GM23338 (cell line): ENCODE measurements around the gene RHOH. TPM values are rescaled to one million over a fixed set of nuclear protein-coding genes. Genes with fewer than 3 reads are reported as not detected.

Experiments
- ATAC-seq: fragments of 200-7000 bp; cut with Tn5 transposase; 3 replicates; pipeline ENCODE4 v1.9.1; 2020
- DNase-seq: peaks from one replicate; pipeline ENCODE4 v3.0.0-alpha.2; 2015; ENCODE audit warnings: low spot score
- H2AFZ ChIP-seq: fragments of 200-600 bp; sonication (generic); 2 replicates; pipeline ENCODE4 v1.8.0; 2016; ENCODE audit warnings: antibody characterized with exemption, mild to moderate bottlenecking, moderate library complexity
- H3F3A ChIP-seq: fragments of 200-600 bp; sonication (generic); replicated peaks from 2 replicates; pipeline ENCODE4 v1.8.0; 2017; ENCODE audit warnings: antibody characterized with exemption, mixed run types, low read depth
- H3K27ac ChIP-seq: fragments of 200-600 bp; sonication (generic); 2 replicates; pipeline ENCODE4 v1.6.1; 2016; ENCODE audit warnings: low read depth
- H3K27me3 ChIP-seq: fragments of 200-600 bp; sonication (generic); 2 replicates; pipeline ENCODE4 v1.8.0; 2016; ENCODE audit warnings: mild to moderate bottlenecking, mixed run types, moderate library complexity; ENCODE audit not compliant: insufficient read depth
- H3K36me3 ChIP-seq: fragments of 200-600 bp; sonication (generic); 2 replicates; pipeline ENCODE4 v1.8.0; 2016; ENCODE audit warnings: mild to moderate bottlenecking; ENCODE audit not compliant: insufficient read depth
- H3K4me1 ChIP-seq: fragments of 200-600 bp; sonication (generic); 2 replicates; pipeline ENCODE4 v1.8.0; 2016; ENCODE audit warnings: mild to moderate bottlenecking, moderate library complexity; ENCODE audit not compliant: insufficient read depth
- H3K4me2 ChIP-seq: fragments of 200-600 bp; sonication (generic); 2 replicates; pipeline ENCODE4 v1.7.1; 2017; ENCODE audit warnings: mixed run types
- H3K4me3 ChIP-seq: fragments of 200-600 bp; sonication (generic); 2 replicates; pipeline ENCODE4 v1.6.1; 2016; ENCODE audit warnings: mixed run types
- H3K79me2 ChIP-seq: fragments of 200-600 bp; sonication (generic); replicated peaks from 2 replicates; pipeline ENCODE4 v1.8.0; 2017; ENCODE audit warnings: mild to moderate bottlenecking; ENCODE audit not compliant: insufficient read depth
- H3K9me2 ChIP-seq: fragments of 200-600 bp; sonication (generic); 2 replicates; pipeline ENCODE4 v1.8.0; 2017; ENCODE audit not compliant: insufficient read depth
- H4K20me1 ChIP-seq: fragments of 200-600 bp; sonication (generic); replicated peaks from 2 replicates; pipeline ENCODE4 v1.8.0; 2017; ENCODE audit warnings: mild to moderate bottlenecking; ENCODE audit not compliant: insufficient read depth
- H3K27ac Mint-ChIP-seq: 2 replicates; pipeline ENCODE4 v1.8.0; 2020; ENCODE audit warnings: inconsistent platforms, mild to moderate bottlenecking, moderate library complexity, mixed read lengths
- H3K27me3 Mint-ChIP-seq: 3 replicates; pipeline ENCODE4 v1.8.0; 2022; ENCODE audit warnings: low read depth, mild to moderate bottlenecking, moderate library complexity, mixed read lengths, inconsistent platforms; ENCODE audit not compliant: insufficient read depth, poor library complexity
- H3K36me3 Mint-ChIP-seq: 3 replicates; pipeline ENCODE4 v1.8.0; 2021; ENCODE audit warnings: low read depth, mild to moderate bottlenecking, inconsistent platforms, moderate library complexity, mixed read lengths
- H3K4me1 Mint-ChIP-seq: 3 replicates; pipeline ENCODE4 v1.8.0; 2020; ENCODE audit warnings: mild to moderate bottlenecking, inconsistent platforms, mixed read lengths
- H3K4me3 Mint-ChIP-seq: 3 replicates; pipeline ENCODE4 v1.8.0; 2021; ENCODE audit warnings: moderate library complexity, mild to moderate bottlenecking, inconsistent platforms, mixed read lengths
- H3K9me3 Mint-ChIP-seq: 3 replicates; pipeline ENCODE4 v1.8.0; 2020; ENCODE audit warnings: moderate library complexity, mild to moderate bottlenecking, inconsistent platforms, mixed read lengths
- CREB1 ChIP-seq: fragments of 250-450 bp; sonication (Bioruptor Pico); IDR thresholded peaks from 2 replicates; pipeline ENCODE4 v1.5.0; 2020; ENCODE audit warnings: low read depth, mild to moderate bottlenecking, moderate library complexity
- EZH2 ChIP-seq: fragments of 200-600 bp; sonication (generic); IDR thresholded peaks from one replicate; pipeline ENCODE4 v1.8.0; 2017; ENCODE audit warnings: antibody characterized with exemption, mild to moderate bottlenecking, low read depth; ENCODE audit not compliant: unreplicated experiment
- EZH2phosphoT487 ChIP-seq: fragments of 200-600 bp; sonication (generic); IDR thresholded peaks from one replicate; pipeline ENCODE4 v1.8.1; 2018; ENCODE audit warnings: antibody characterized with exemption; ENCODE audit not compliant: unreplicated experiment
- JUNB ChIP-seq: IDR thresholded peaks from one replicate; pipeline ENCODE4 v1.6.1; 2016; ENCODE audit warnings: antibody characterized with exemption; ENCODE audit not compliant: unreplicated experiment
- NANOG ChIP-seq: IDR thresholded peaks from 2 replicates; pipeline ENCODE4 v1.6.1; 2016; ENCODE audit warnings: antibody characterized with exemption, borderline replicate concordance
- POLR2AphosphoS5 ChIP-seq: IDR thresholded peaks from 2 replicates; pipeline ENCODE4 v1.6.1; 2016; ENCODE audit warnings: antibody characterized with exemption, low read depth
- STAT1 ChIP-seq: IDR thresholded peaks from one replicate; pipeline ENCODE4 v1.6.1; 2016; ENCODE audit warnings: antibody characterized with exemption; ENCODE audit not compliant: unreplicated experiment
- ZNF114 ChIP-seq: fragments of 250-450 bp; sonication (Bioruptor Pico); IDR thresholded peaks from 2 replicates; pipeline ENCODE4 v1.5.0; 2020; ENCODE audit warnings: mild to moderate bottlenecking, moderate library complexity
- ZNF331 ChIP-seq: fragments of 250-450 bp; sonication (Bioruptor Pico); IDR thresholded peaks from 2 replicates; pipeline ENCODE4 v1.5.0; 2020; ENCODE audit warnings: low read depth, mild to moderate bottlenecking, moderate library complexity
- polyA plus RNA-seq: library from polyadenylated mRNA; unstranded; fragments of >200 nt; fragmentation: Nextera tagmentation; extraction: Ambion mirVana; gene quantifications from 2 replicates; pipeline ENCODE4 v1.2.1, GENCODE V29; 2016
- total RNA-seq: library from RNA; depleted of rRNA; stranded (reverse); fragments of >200 nt; shearing (Covaris generic); gene quantifications from 2 replicates; pipeline ENCODE4 v1.2.3, GENCODE V29; 2014
- TF ChIP-seq, protein P1 (sequence below), 2 experiments: fragments of 200-600 bp in 1 of 2; sonication (generic) in 1 of 2; conservative IDR thresholded peaks; 2 replicates each; pipeline versions ENCODE4 v1.5.1 to v1.6.1; 2016 to 2017; ENCODE audit warnings: antibody characterized with exemption in 2 of 2, low read depth in 2 of 2, mild to moderate bottlenecking in 2 of 2, moderate library complexity in 1 of 2
- TF ChIP-seq, protein P2 (sequence below): IDR thresholded peaks from 2 replicates; pipeline ENCODE4 v1.6.1; 2016; ENCODE audit warnings: antibody characterized with exemption
- TF ChIP-seq, protein P3 (sequence below): fragments of 250-450 bp; sonication (Bioruptor Pico); IDR thresholded peaks from 2 replicates; pipeline ENCODE4 v1.5.0; 2020; ENCODE audit warnings: mild to moderate bottlenecking, moderate library complexity
- TF ChIP-seq, protein P4 (sequence below): IDR thresholded peaks from one replicate; pipeline ENCODE4 v1.6.1; 2018; ENCODE audit warnings: antibody characterized with exemption; ENCODE audit not compliant: unreplicated experiment

Gene RHOH
- total and polyA plus RNA-seq, 2 experiments from 2014 or later = 2.2 to 3.7 TPM

GRCh38 chr4:40195182-40196177 is 1.4 kb upstream of the RHOH start:
- Mint-ChIP-seq H3K36me3 (no peaks in the 10 kb centered on the region), H3K27ac (peak overlapping the region; percentile 96), H3K9me3 (no peaks in the 10 kb centered on the region), H3K4me1 (peaks cover 84% of the 10 kb centered on the region), H3K27me3 (peaks cover 1% of the 10 kb centered on the region), H3K4me3 (no peak overlapping the region; the same call in 2 of the 3 replicates)
- Histone ChIP-seq H3K79me2 (no peaks in the 10 kb centered on the region), H3K27me3 (no peaks in the 10 kb centered on the region), H3K9me2 (no peaks in the 10 kb centered on the region), H3K27ac (peak overlapping the region; percentile 69), H4K20me1 (no peaks in the 10 kb centered on the region), H3K4me2 (peak overlapping the region; percentile 60; the same call in 1 of the 2 replicates), H3K4me3 (no peak overlapping the region; the same call in 1 of the 2 replicates), H3F3A (no peaks in the 10 kb centered on the region), H2AFZ (no peak overlapping the region; the same call in 1 of the 2 replicates), H3K4me1 (peaks cover 66% of the 10 kb centered on the region), H3K36me3 (no peaks in the 10 kb centered on the region)
- no peak for TF ChIP-seq EZH2
- TF ChIP-seq NANOG = no peak
- no peak for TF ChIP-seq ZNF331 (CRISPR knock-in tag)
- TF ChIP-seq, protein P1, sequence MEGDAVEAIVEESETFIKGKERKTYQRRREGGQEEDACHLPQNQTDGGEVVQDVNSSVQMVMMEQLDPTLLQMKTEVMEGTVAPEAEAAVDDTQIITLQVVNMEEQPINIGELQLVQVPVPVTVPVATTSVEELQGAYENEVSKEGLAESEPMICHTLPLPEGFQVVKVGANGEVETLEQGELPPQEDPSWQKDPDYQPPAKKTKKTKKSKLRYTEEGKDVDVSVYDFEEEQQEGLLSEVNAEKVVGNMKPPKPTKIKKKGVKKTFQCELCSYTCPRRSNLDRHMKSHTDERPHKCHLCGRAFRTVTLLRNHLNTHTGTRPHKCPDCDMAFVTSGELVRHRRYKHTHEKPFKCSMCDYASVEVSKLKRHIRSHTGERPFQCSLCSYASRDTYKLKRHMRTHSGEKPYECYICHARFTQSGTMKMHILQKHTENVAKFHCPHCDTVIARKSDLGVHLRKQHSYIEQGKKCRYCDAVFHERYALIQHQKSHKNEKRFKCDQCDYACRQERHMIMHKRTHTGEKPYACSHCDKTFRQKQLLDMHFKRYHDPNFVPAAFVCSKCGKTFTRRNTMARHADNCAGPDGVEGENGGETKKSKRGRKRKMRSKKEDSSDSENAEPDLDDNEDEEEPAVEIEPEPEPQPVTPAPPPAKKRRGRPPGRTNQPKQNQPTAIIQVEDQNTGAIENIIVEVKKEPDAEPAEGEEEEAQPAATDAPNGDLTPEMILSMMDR (conservative IDR thresholded peaks at IDR 0.05; ENCODE audit: low read depth in 2 of 2) = no peak
- TF ChIP-seq, protein P2, sequence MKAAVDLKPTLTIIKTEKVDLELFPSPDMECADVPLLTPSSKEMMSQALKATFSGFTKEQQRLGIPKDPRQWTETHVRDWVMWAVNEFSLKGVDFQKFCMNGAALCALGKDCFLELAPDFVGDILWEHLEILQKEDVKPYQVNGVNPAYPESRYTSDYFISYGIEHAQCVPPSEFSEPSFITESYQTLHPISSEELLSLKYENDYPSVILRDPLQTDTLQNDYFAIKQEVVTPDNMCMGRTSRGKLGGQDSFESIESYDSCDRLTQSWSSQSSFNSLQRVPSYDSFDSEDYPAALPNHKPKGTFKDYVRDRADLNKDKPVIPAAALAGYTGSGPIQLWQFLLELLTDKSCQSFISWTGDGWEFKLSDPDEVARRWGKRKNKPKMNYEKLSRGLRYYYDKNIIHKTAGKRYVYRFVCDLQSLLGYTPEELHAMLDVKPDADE = no peak
- TF ChIP-seq, protein P3, sequence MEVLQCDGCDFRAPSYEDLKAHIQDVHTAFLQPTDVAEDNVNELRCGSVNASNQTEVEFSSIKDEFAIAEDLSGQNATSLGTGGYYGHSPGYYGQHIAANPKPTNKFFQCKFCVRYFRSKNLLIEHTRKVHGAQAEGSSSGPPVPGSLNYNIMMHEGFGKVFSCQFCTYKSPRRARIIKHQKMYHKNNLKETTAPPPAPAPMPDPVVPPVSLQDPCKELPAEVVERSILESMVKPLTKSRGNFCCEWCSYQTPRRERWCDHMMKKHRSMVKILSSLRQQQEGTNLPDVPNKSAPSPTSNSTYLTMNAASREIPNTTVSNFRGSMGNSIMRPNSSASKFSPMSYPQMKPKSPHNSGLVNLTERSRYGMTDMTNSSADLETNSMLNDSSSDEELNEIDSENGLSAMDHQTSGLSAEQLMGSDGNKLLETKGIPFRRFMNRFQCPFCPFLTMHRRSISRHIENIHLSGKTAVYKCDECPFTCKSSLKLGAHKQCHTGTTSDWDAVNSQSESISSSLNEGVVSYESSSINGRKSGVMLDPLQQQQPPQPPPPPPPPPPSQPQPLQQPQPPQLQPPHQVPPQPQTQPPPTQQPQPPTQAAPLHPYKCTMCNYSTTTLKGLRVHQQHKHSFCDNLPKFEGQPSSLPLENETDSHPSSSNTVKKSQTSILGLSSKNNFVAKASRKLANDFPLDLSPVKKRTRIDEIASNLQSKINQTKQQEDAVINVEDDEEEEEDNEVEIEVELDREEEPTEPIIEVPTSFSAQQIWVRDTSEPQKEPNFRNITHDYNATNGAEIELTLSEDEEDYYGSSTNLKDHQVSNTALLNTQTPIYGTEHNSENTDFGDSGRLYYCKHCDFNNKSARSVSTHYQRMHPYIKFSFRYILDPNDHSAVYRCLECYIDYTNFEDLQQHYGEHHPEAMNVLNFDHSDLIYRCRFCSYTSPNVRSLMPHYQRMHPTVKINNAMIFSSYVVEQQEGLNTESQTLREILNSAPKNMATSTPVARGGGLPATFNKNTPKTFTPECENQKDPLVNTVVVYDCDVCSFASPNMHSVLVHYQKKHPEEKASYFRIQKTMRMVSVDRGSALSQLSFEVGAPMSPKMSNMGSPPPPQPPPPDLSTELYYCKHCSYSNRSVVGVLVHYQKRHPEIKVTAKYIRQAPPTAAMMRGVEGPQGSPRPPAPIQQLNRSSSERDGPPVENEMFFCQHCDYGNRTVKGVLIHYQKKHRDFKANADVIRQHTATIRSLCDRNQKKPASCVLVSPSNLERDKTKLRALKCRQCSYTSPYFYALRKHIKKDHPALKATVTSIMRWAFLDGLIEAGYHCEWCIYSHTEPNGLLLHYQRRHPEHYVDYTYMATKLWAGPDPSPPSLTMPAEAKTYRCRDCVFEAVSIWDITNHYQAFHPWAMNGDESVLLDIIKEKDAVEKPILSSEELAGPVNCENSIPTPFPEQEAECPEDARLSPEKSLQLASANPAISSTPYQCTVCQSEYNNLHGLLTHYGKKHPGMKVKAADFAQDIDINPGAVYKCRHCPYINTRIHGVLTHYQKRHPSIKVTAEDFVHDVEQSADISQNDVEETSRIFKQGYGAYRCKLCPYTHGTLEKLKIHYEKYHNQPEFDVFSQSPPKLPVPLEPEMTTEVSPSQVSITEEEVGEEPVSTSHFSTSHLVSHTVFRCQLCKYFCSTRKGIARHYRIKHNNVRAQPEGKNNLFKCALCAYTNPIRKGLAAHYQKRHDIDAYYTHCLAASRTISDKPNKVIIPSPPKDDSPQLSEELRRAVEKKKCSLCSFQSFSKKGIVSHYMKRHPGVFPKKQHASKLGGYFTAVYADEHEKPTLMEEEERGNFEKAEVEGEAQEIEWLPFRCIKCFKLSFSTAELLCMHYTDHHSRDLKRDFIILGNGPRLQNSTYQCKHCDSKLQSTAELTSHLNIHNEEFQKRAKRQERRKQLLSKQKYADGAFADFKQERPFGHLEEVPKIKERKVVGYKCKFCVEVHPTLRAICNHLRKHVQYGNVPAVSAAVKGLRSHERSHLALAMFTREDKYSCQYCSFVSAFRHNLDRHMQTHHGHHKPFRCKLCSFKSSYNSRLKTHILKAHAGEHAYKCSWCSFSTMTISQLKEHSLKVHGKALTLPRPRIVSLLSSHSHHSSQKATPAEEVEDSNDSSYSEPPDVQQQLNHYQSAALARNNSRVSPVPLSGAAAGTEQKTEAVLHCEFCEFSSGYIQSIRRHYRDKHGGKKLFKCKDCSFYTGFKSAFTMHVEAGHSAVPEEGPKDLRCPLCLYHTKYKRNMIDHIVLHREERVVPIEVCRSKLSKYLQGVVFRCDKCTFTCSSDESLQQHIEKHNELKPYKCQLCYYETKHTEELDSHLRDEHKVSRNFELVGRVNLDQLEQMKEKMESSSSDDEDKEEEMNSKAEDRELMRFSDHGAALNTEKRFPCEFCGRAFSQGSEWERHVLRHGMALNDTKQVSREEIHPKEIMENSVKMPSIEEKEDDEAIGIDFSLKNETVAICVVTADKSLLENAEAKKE (CRISPR knock-in tag) = no peak
- TF ChIP-seq POLR2AphosphoS5 = no peak
- TF ChIP-seq ZNF114 (CRISPR knock-in tag) = no peak
- no peak for TF ChIP-seq EZH2phosphoT487
- no peak for TF ChIP-seq CREB1 (CRISPR knock-in tag)
- TF ChIP-seq STAT1 = no peak
- TF ChIP-seq, protein P4, sequence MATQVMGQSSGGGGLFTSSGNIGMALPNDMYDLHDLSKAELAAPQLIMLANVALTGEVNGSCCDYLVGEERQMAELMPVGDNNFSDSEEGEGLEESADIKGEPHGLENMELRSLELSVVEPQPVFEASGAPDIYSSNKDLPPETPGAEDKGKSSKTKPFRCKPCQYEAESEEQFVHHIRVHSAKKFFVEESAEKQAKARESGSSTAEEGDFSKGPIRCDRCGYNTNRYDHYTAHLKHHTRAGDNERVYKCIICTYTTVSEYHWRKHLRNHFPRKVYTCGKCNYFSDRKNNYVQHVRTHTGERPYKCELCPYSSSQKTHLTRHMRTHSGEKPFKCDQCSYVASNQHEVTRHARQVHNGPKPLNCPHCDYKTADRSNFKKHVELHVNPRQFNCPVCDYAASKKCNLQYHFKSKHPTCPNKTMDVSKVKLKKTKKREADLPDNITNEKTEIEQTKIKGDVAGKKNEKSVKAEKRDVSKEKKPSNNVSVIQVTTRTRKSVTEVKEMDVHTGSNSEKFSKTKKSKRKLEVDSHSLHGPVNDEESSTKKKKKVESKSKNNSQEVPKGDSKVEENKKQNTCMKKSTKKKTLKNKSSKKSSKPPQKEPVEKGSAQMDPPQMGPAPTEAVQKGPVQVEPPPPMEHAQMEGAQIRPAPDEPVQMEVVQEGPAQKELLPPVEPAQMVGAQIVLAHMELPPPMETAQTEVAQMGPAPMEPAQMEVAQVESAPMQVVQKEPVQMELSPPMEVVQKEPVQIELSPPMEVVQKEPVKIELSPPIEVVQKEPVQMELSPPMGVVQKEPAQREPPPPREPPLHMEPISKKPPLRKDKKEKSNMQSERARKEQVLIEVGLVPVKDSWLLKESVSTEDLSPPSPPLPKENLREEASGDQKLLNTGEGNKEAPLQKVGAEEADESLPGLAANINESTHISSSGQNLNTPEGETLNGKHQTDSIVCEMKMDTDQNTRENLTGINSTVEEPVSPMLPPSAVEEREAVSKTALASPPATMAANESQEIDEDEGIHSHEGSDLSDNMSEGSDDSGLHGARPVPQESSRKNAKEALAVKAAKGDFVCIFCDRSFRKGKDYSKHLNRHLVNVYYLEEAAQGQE = no peak
- no peak for TF ChIP-seq JUNB
- ATAC-seq (no peak), DNase-seq (no peak)
